Neural cell (in vitro differentiated cells): Measurements from ENCODE around the gene USP26.
"Not testable (repeated sequence)": the region's sequence is repeated elsewhere in the genome, so short reads cannot be mapped to it uniquely, and the experiment has no call there.

Experiments used
- EP300 ChIP-seq: fragments of 450-650 bp; conservative IDR thresholded peaks from 2 replicates; pipeline ENCODE4 v1.6.1; 2014; ENCODE audit warnings: antibody characterized with exemption, mild to moderate bottlenecking, moderate library complexity; ENCODE audit not compliant: poor library complexity, severe bottlenecking
- EZH2 ChIP-seq: fragments of 200-600, 300-800 bp; shearing (Covaris generic), sonication (generic); IDR thresholded peaks from 2 replicates; pipeline ENCODE4 v1.6.1; 2014; ENCODE audit warnings: antibody characterized with exemption, low read length, borderline replicate concordance, mild to moderate bottlenecking; ENCODE audit not compliant: insufficient read depth, poor library complexity, severe bottlenecking
- MXI1 ChIP-seq: fragments of 450-650 bp; conservative IDR thresholded peaks from 2 replicates; pipeline ENCODE4 v1.6.1; 2014; ENCODE audit warnings: antibody characterized with exemption, mild to moderate bottlenecking; ENCODE audit not compliant: poor library complexity, severe bottlenecking
- POLR2AphosphoS5 ChIP-seq: IDR thresholded peaks from 2 replicates; pipeline ENCODE4 v1.6.1; 2012
- RAD21 ChIP-seq: fragments of 450-650 bp; conservative IDR thresholded peaks from 2 replicates; pipeline ENCODE4 v1.6.1; 2014; ENCODE audit warnings: antibody characterized with exemption, mild to moderate bottlenecking, moderate library complexity
- TAF1 ChIP-seq: IDR thresholded peaks from 2 replicates; pipeline ENCODE4 v1.6.1; 2012; ENCODE audit warnings: low read depth
- TF ChIP-seq, protein P1 (sequence below): fragments of 450-650 bp; IDR thresholded peaks from 2 replicates; pipeline ENCODE4 v1.5.1; 2014; ENCODE audit warnings: antibody characterized with exemption, mild to moderate bottlenecking, moderate library complexity; ENCODE audit not compliant: poor library complexity, severe bottlenecking
- TF ChIP-seq, protein P2 (sequence below): IDR thresholded peaks from 2 replicates; pipeline ENCODE4 v1.6.1; 2012; ENCODE audit warnings: borderline replicate concordance

- TF ChIP-seq EP300, RAD21, TAF1, POLR2AphosphoS5, MXI1, EZH2: not testable (repeated sequence)
- TF ChIP-seq, protein P1, sequence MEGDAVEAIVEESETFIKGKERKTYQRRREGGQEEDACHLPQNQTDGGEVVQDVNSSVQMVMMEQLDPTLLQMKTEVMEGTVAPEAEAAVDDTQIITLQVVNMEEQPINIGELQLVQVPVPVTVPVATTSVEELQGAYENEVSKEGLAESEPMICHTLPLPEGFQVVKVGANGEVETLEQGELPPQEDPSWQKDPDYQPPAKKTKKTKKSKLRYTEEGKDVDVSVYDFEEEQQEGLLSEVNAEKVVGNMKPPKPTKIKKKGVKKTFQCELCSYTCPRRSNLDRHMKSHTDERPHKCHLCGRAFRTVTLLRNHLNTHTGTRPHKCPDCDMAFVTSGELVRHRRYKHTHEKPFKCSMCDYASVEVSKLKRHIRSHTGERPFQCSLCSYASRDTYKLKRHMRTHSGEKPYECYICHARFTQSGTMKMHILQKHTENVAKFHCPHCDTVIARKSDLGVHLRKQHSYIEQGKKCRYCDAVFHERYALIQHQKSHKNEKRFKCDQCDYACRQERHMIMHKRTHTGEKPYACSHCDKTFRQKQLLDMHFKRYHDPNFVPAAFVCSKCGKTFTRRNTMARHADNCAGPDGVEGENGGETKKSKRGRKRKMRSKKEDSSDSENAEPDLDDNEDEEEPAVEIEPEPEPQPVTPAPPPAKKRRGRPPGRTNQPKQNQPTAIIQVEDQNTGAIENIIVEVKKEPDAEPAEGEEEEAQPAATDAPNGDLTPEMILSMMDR, result not testable (repeated sequence)
- TF ChIP-seq, protein P2, sequence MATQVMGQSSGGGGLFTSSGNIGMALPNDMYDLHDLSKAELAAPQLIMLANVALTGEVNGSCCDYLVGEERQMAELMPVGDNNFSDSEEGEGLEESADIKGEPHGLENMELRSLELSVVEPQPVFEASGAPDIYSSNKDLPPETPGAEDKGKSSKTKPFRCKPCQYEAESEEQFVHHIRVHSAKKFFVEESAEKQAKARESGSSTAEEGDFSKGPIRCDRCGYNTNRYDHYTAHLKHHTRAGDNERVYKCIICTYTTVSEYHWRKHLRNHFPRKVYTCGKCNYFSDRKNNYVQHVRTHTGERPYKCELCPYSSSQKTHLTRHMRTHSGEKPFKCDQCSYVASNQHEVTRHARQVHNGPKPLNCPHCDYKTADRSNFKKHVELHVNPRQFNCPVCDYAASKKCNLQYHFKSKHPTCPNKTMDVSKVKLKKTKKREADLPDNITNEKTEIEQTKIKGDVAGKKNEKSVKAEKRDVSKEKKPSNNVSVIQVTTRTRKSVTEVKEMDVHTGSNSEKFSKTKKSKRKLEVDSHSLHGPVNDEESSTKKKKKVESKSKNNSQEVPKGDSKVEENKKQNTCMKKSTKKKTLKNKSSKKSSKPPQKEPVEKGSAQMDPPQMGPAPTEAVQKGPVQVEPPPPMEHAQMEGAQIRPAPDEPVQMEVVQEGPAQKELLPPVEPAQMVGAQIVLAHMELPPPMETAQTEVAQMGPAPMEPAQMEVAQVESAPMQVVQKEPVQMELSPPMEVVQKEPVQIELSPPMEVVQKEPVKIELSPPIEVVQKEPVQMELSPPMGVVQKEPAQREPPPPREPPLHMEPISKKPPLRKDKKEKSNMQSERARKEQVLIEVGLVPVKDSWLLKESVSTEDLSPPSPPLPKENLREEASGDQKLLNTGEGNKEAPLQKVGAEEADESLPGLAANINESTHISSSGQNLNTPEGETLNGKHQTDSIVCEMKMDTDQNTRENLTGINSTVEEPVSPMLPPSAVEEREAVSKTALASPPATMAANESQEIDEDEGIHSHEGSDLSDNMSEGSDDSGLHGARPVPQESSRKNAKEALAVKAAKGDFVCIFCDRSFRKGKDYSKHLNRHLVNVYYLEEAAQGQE, result not testable (repeated sequence)
These were observed 19.1 kb downstream of the USP26 start for GRCh38 chrX:133077856-133078255.
